ENCODE measurements around the gene TRIM44. TPM values are rescaled to one million over a fixed set of nuclear protein-coding genes. Genes with fewer than 3 reads are reported as not detected.
"Not testable (repeated sequence)": the region's sequence is repeated elsewhere in the genome, so short reads cannot be mapped to it uniquely, and the experiment has no call there.

TRIM44 gene
- total RNA-seq, 2 donors from 2014 or later: 30.6 to 33.2 TPM

DNA sequence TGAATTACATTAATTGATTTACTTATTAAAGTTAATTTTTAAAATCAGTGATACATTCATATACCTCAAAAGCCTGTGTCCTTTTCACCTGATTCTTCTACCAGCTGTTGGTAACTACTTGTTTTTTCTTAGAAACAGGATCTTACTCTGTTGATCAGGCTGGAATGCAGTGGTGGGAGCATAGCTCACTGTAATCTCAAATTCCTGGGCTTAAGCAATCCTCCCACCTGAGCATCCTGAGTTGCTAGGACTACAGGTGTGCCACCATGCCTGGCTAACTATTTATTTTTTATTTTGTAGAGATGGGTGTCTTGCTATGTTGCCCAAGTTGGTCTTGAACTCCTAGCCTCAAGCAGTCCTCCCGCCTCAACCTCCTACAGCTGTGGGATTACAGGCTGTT, 4.7 kb downstream of the TRIM44 start:
- Histone ChIP-seq H3K4me1 (replicated peaks) (no peaks in the 10 kb centered on the region), H3K27ac (no peak overlapping the region), H3K9me3 (no peaks in the 10 kb centered on the region), H3K27me3 (replicated peaks; ENCODE audit: insufficient read depth) (no peaks in the 10 kb centered on the region), H3K36me3 (no peaks in the 10 kb centered on the region), H3K4me3 (no peak overlapping the region)
- TF ChIP-seq POLR2AphosphoS5 (IDR thresholded peaks at IDR 0.05) (no peak), POLR2A (IDR thresholded peaks at IDR 0.05) (no peak)
- TF ChIP-seq, protein P1, sequence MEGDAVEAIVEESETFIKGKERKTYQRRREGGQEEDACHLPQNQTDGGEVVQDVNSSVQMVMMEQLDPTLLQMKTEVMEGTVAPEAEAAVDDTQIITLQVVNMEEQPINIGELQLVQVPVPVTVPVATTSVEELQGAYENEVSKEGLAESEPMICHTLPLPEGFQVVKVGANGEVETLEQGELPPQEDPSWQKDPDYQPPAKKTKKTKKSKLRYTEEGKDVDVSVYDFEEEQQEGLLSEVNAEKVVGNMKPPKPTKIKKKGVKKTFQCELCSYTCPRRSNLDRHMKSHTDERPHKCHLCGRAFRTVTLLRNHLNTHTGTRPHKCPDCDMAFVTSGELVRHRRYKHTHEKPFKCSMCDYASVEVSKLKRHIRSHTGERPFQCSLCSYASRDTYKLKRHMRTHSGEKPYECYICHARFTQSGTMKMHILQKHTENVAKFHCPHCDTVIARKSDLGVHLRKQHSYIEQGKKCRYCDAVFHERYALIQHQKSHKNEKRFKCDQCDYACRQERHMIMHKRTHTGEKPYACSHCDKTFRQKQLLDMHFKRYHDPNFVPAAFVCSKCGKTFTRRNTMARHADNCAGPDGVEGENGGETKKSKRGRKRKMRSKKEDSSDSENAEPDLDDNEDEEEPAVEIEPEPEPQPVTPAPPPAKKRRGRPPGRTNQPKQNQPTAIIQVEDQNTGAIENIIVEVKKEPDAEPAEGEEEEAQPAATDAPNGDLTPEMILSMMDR (IDR thresholded peaks at IDR 0.05): no peak
- DNase-seq (ENCODE audit: low spot score): no peak
- WGBS: 91% methylated on average over 1 of the region's 1 CpG
- intact Hi-C loops (cut with DNase I): no loop called here

GRCh38 chr11:35668350-35668749, 5.8 kb downstream of the TRIM44 start:
- 100% methylated on average over 3 of the region's 3 CpGs for WGBS
- H3K27ac ChIP-seq; H3K36me3 ChIP-seq; H3K4me1 ChIP-seq (replicated peaks); DNase-seq (ENCODE audit: low spot score); H3K4me3 ChIP-seq; intact Hi-C loops (cut with DNase I); H3K27me3 ChIP-seq (replicated peaks; ENCODE audit: insufficient read depth); H3K9me3 ChIP-seq: not testable (repeated sequence)

DNA sequence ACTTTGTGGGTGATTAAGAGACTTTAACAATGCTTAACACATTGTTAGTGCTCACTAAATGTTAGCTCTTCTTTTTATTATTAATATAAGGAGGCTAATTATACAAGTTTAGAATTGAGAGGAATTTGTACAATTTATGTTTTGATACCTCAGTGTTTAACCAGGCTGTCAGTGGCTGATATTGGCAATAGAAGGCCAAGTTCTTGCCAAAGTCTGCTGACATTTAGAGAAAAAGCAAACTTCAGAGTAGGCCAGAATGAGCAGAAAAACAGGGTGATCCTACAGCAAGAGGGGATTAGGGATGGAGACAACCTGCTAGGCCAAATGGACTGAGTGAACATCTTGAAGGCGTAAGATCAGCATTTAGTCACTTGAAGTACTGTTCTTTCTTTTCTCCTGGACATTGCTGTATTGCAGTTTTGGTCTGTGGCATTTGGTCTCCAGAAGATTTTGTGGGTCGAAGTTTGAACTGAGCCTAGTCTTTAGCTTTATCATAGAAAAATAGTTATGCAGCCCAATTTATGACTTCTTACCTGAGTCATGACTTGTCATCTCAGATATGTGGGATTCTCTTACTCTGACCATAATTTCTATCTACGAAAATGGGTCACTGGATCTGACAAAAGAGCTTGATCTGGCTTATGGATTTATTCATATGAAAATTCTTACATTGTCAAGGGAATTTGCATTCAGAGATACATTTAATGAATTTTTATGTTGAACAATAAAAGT, 9.0 kb downstream of the TRIM44 start:
- Histone ChIP-seq H3K36me3 (no peaks in the 10 kb centered on the region), H3K4me1 (replicated peaks) (no peaks in the 10 kb centered on the region), H3K27me3 (replicated peaks; ENCODE audit: insufficient read depth) (no peaks in the 10 kb centered on the region), H3K27ac (no peak overlapping the region), H3K4me3 (no peak overlapping the region), H3K9me3 (no peaks in the 10 kb centered on the region)
- intact Hi-C loops (cut with DNase I): no loop called here
- TF ChIP-seq POLR2A (IDR thresholded peaks at IDR 0.05): no peak
- TF ChIP-seq, protein P1 (IDR thresholded peaks at IDR 0.05): no peak
- no peak for TF ChIP-seq POLR2AphosphoS5 (IDR thresholded peaks at IDR 0.05)
- 97% methylated on average over 3 of the region's 3 CpGs for WGBS
- no peak for DNase-seq (ENCODE audit: low spot score)

- no peak overlapping the region for H3K27ac ChIP-seq
- TF ChIP-seq POLR2A (IDR thresholded peaks at IDR 0.05) (no peak), POLR2AphosphoS5 (IDR thresholded peaks at IDR 0.05) (no peak)
- TF ChIP-seq, protein P1 (IDR thresholded peaks at IDR 0.05): no peak
- 70% methylated on average over 3 of the region's 3 CpGs for WGBS
- intact Hi-C loops (cut with DNase I): no loop called here
- no peak overlapping the region for H3K4me3 ChIP-seq
- H3K27me3 ChIP-seq (replicated peaks; ENCODE audit: insufficient read depth): no peaks in the 10 kb centered on the region
- no peaks in the 10 kb centered on the region for H3K36me3 ChIP-seq
- DNase-seq (ENCODE audit: low spot score): no peak
- H3K4me1 ChIP-seq (replicated peaks): no peaks in the 10 kb centered on the region
- H3K9me3 ChIP-seq: no peaks in the 10 kb centered on the region
These were observed 10.0 kb downstream of the TRIM44 start for GRCh38 chr11:35672608-35673007.

DNA sequence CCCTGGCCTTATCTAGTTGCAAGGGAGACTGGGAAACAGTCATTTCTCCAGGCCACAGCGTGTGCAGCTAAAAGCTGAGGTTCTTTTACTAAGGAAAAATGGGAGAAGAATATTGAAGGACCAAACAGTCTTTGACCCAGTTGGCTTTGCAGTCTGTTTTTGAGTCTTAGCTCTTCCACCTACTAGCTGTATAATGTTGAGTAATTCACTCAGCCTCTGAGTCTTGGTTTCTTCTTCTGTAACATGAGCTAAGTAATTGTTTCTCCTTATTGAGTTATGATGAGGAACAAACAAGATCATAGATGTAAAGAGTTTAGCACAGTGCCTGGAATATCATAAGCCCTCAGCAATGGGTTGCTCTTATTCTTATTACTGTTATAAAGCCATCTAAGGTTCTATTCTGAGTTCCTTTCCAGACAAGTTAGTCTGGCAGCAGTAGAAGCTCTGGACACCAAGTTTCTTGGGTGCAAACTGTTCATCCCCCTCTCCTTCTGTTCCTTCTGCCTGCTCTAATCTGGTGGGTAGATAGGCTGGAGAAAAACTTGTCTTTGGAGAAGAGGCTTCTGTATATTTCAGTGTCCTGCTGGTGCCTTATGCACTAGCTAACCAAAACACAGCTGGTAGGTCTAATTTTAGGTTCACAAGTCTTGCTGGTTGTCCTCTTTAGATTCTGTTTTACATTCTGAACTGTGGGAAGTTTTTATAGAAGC, 13.5 kb downstream of the TRIM44 start:
- DNase-seq (ENCODE audit: low spot score): no peak
- no peak overlapping the region for H3K27ac ChIP-seq
- TF ChIP-seq POLR2A (IDR thresholded peaks at IDR 0.05) (no peak), POLR2AphosphoS5 (IDR thresholded peaks at IDR 0.05) (no peak)
- TF ChIP-seq, protein P1 (IDR thresholded peaks at IDR 0.05): no peak
- no peaks in the 10 kb centered on the region for H3K4me1 ChIP-seq (replicated peaks)
- H3K4me3 ChIP-seq: no peak overlapping the region
- intact Hi-C loops (cut with DNase I): no loop called here
- H3K27me3 ChIP-seq (replicated peaks; ENCODE audit: insufficient read depth): no peaks in the 10 kb centered on the region
- 100% methylated on average over 1 of the region's 1 CpG for WGBS
- no peaks in the 10 kb centered on the region for H3K9me3 ChIP-seq
- H3K36me3 ChIP-seq: no peaks in the 10 kb centered on the region
